ENCODE results near the gene DLL4.

DLL4 gene

DNA sequence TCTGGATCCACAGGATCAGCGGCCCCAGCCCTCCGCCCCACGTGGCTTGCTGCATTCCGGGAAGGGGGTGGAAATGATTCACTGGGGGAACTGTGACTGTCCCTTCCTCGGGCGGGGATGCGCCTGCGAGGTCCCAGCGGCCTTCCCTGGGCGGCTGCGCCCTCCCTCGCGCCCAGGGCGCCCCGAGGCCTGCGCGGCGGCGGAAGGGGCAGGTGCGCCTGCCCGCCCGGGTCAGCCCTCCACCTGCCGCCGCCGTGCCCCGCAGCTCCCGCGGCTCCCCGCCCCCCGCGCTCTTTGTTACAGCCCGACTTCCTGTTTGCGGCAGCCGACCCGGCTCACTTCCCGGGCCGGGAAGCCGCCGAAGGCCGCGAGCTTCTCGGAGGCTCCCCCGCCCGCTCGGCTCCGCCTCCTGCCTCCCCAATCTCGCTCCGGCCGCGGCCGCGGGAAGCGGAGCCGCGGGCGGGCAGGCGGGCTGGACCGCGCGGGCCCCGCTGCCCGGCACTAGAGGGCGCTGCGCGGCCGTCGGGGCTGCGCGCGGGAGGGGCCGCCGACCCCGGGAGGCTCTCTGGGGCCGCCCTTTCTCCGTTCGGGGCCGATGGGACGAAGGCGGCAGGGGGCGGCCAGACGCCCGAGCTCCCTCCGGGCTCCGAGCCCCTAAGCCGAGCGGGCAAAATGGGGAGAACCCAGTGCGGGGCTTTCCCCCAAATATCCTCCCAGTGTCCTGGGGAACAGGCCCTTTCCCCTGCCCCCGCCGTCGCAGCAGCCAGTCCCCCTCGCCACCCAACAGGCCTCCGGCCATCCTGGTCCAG is 12.6 kb downstream of the DLL4 start:
- DNase-seq (ENCODE audit: low read depth): peak; percentile 58
- TF ChIP-seq, protein P1, sequence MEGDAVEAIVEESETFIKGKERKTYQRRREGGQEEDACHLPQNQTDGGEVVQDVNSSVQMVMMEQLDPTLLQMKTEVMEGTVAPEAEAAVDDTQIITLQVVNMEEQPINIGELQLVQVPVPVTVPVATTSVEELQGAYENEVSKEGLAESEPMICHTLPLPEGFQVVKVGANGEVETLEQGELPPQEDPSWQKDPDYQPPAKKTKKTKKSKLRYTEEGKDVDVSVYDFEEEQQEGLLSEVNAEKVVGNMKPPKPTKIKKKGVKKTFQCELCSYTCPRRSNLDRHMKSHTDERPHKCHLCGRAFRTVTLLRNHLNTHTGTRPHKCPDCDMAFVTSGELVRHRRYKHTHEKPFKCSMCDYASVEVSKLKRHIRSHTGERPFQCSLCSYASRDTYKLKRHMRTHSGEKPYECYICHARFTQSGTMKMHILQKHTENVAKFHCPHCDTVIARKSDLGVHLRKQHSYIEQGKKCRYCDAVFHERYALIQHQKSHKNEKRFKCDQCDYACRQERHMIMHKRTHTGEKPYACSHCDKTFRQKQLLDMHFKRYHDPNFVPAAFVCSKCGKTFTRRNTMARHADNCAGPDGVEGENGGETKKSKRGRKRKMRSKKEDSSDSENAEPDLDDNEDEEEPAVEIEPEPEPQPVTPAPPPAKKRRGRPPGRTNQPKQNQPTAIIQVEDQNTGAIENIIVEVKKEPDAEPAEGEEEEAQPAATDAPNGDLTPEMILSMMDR (conservative IDR thresholded peaks at IDR 0.05; ENCODE audit: control insufficient read depth, insufficient read depth, low read depth, low read length): peak; percentile 14
- H3K4me3 ChIP-seq (ENCODE audit: control insufficient read depth, low read depth, low read length): peak overlapping the region; percentile 60

DNA sequence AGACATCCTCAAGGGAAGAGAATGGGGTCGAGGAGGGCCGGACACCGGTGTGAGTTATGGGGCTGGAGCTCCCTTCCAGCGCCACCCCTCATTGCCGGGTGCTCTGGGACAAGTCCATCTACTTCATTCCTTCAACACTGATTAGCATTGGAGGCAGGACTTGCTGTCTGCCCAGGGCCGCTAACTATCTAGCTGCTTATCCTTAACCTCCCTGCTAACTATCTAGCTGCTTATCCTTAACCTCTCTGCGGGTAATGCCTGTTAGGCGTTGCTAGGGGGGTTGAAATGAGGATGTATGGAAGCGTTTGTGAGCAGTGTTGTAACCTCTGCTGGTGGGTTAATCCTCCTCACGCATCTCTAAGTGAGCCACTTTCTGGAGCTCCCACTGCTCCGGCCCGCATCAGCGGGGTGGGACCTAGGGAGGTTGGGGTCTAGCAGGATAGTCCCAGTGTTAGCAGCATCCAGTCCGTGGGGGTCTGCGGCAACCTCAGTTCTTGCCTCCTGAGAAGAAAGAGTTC is 13.3 kb downstream of the DLL4 start:
- peak overlapping the region; percentile 60 for H3K4me3 ChIP-seq (ENCODE audit: control insufficient read depth, low read depth, low read length)
- TF ChIP-seq, protein P1 (conservative IDR thresholded peaks at IDR 0.05; ENCODE audit: control insufficient read depth, insufficient read depth, low read depth, low read length): no peak
- DNase-seq (ENCODE audit: low read depth): no peak

DNA sequence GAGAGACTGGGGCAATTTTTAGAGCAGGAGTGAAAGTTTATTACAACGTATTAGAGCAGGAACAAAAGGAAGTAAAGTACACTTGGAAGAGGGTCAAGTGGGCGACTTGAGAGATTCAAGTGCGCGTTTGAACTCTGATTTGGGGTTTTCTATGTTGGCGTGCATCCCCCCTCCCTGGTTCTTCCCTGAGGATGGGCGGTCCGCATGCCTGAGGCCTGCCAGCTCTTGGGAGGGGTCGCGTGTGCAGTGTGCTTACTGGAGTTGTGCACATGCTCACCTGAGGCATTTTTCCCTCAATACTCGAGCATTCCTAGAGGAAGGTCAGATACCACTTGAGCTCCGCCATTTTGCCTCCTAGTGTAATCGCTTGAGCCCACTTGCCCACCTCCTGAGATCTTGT is 13.7 kb downstream of the DLL4 start:
- no peak for DNase-seq (ENCODE audit: low read depth)
- no peak overlapping the region for H3K4me3 ChIP-seq (ENCODE audit: control insufficient read depth, low read depth, low read length)
- TF ChIP-seq, protein P1 (conservative IDR thresholded peaks at IDR 0.05; ENCODE audit: control insufficient read depth, insufficient read depth, low read depth, low read length): no peak

DNA sequence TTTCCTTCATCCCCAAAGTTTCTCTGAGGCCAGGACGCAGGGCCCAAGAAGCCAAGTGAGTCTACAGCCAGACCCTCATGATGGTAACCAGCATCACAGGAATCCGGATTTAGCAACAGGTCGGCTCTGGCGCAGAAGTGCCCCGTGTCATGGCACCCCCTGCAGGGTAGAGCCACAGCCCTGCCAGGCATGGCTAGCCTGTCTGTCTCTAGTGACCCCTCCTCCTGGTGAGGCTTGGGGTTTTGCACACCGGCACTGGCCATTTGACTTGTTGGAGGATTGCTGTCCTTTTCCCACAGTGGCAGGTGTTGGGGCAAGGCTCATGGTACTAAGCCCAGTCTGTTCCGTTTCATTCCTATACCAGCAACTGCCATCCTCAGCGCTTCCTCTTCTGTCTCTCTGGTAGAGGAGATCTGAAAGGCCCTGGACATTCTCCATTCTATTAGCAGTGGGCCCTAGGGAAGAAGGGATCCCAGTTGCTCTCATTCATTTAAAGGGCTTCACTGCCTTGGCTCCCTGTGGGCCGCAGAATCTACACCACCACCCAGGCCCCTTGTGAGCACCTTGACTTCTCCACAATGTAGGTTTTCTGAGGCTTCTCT is 14.7 kb downstream of the DLL4 start:
- TF ChIP-seq, protein P1 (conservative IDR thresholded peaks at IDR 0.05; ENCODE audit: control insufficient read depth, insufficient read depth, low read depth, low read length): no peak
- H3K4me3 ChIP-seq (ENCODE audit: control insufficient read depth, low read depth, low read length): no peak overlapping the region
- DNase-seq (ENCODE audit: low read depth): no peak

DNA sequence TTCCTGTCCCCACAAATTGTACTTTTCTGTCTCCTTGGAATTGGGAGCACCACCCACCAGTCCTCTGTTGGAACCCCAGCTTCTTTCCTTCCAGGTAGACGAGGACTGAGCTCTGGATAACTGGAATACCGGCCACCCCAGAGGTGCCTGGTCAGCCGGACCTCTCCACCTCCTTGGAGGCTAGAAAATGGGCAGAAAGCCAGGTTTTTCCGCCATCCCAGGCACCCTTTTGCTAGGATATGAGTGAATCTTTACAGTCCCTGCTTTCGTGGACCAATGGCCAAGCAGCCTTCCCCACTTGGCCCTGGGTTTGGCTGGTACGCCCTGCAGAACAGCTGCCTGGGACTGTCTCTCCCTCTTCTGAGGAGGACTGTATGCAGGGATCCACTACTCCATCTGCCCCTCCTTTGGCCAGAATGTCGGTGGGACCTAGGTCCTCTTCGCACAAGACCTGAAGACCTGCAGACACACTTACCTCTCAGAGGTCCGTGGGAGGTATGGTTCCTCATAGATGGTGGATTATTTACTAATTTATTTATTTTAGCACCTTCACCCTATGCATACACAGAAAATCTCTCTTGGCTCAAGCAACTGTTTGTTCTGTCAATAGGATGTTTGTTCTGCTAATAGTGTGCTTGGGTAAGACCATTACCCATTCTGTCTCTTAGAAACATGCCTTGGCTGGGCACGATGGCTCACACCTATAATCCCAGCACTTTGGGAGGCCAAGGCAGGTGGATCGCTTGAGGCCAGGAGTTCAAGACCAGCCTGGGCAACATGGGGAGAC is 15.6 kb downstream of the DLL4 start:
- no peak for DNase-seq (ENCODE audit: low read depth)
- H3K4me3 ChIP-seq (ENCODE audit: control insufficient read depth, low read depth, low read length): no peak overlapping the region
- TF ChIP-seq, protein P1 (conservative IDR thresholded peaks at IDR 0.05; ENCODE audit: control insufficient read depth, insufficient read depth, low read depth, low read length): no peak

DNA sequence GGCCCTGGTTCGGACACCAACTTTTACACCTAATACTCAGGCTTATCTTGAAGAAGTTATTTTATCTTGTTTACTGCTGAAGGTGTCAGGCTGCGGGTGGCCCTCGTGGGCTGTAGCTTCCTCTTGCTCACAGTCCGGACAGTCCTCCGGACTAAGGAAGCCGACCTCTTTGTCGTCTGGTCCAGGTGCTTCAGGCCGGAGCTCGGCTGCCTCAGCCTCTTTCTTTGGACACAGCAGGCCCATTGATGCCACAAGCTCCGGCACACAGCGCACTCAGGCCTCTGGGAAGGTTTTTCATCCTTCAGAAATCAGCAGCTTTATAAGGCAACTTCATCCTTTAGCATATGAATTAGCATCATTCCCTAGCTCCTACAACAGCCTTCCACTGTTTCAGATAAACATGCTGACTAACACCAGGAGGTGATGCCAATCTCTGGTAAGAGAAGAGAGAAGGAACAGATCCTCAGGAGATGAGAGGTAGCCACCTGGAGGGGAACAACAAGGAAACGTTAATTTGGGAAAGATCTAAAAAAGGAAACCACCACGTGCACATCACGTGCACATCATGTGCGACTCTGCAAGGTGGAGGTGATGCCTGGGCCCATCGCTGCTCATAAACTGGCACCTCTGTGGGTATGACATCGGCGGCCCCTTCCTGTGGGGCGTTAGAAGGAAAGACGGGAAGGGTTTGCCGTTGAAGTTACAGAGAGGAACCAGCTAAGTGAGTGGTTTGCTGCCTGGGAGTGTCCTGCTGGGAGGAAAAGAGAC is 19.8 kb downstream of the DLL4 start:
- TF ChIP-seq, protein P1 (conservative IDR thresholded peaks at IDR 0.05; ENCODE audit: control insufficient read depth, insufficient read depth, low read depth, low read length): no peak
- no peak overlapping the region for H3K4me3 ChIP-seq (ENCODE audit: control insufficient read depth, low read depth, low read length)
- no peak for DNase-seq (ENCODE audit: low read depth)
